SK-N-SH (cell line): ENCODE measurements around the gene GALK2. TPM values are rescaled to one million over a fixed set of nuclear protein-coding genes. Genes with fewer than 3 reads are reported as not detected.

ENCODE experiments used
- polyA plus RNA-seq, 3 experiments: library from polyadenylated mRNA; depleted of rRNA; stranded (reverse); fragments of >200 nt; gene quantifications; 2 replicates each; pipeline ENCODE4 v1.2.3, GENCODE V29; 2012
- small RNA-seq, 7 experiments: library from RNA; depleted of rRNA; stranded (forward); fragments of <200 nt; gene quantifications; one replicate each; pipeline ENCODE3, GENCODE V24; 2012

GALK2 gene
- polyA plus RNA-seq, 1 of the 3 experiments (the other 2 are of a cell fraction): 19.0 TPM

Small RNAs within 50 kb of the gene (small RNA-seq; reads per million reads assigned to genes)
- gene MIR4716: 0 reads per million in 7 experiments
- gene RF00019: 0 reads per million in 7 experiments
- gene RN7SL307P: 0 reads per million in 7 experiments

Other genes with a start within 250 kb of the GALK2 start
- gene SHC4, start 206.3 kb upstream of the GALK2 start, polyA plus RNA-seq (2012; rRNA removed): 1.6 and 1.9 TPM in 2 replicates
- gene SECISBP2L, start 123.8 kb upstream of the GALK2 start, polyA plus RNA-seq (2012; rRNA removed): 6.0 and 7.7 TPM in 2 replicates
- 21.3 and 27.7 TPM in 2 replicates for gene COPS2, start 14.6 kb upstream of the GALK2 start, polyA plus RNA-seq (2012; rRNA removed)